ENCODE measurements around the gene NCBP3. TPM values are rescaled to one million over a fixed set of nuclear protein-coding genes. Genes with fewer than 3 reads are reported as not detected.

NCBP3 gene
- total RNA-seq, 6 experiments from 2014 or later, result 8.6 to 15.1 (median 10.5) TPM

- WGBS (ENCODE audit: insufficient coverage, low coverage, low lambda C conversion rate, missing lambda C conversion rate), result 95% methylated on average over 3 of the region's 4 CpGs
- intact Hi-C loops (cut with DNase I), result no loop called here
- ATAC-seq (no peak), DNase-seq (no peak)
- H3K36me3 ChIP-seq, result peaks cover 0 to 34% (median 5%) of the 10 kb centered on the region in 4 donors
- H3K9me3 ChIP-seq, result no peaks in the 10 kb centered on the region
- TF ChIP-seq POLR2A (IDR thresholded peaks at IDR 0.05) (no peak), CTCF (IDR thresholded peaks at IDR 0.05) (no peak)
- H3K27me3 ChIP-seq, result no peaks in the 10 kb centered on the region
- no peak overlapping the region for H3K27ac ChIP-seq
- H3K4me3 ChIP-seq, result no peak overlapping the region
- peaks cover 0 to 10% (median 5%) of the 10 kb centered on the region in 4 donors for H3K4me1 ChIP-seq
Measured at GRCh38 chr17:3809135-3809534, 36.9 kb downstream of the NCBP3 start.

- Histone ChIP-seq H3K36me3 (peaks cover 0 to 30% (median 3%) of the 10 kb centered on the region in 4 donors), H3K27me3 (no peaks in the 10 kb centered on the region), H3K4me1 (peaks cover 0 to 15% (median 7%) of the 10 kb centered on the region in 4 donors), H3K4me3 (no peak overlapping the region), H3K9me3 (no peaks in the 10 kb centered on the region), H3K27ac (no peak overlapping the region)
- ATAC-seq (no peak), DNase-seq (no peak)
- WGBS (ENCODE audit: insufficient coverage, low coverage, low lambda C conversion rate, missing lambda C conversion rate), result 89% methylated on average over 7 of the region's 7 CpGs
- no peak for TF ChIP-seq POLR2A (IDR thresholded peaks at IDR 0.05)
- no peak for TF ChIP-seq CTCF (IDR thresholded peaks at IDR 0.05)
- intact Hi-C loops (cut with DNase I), result no loop called here
Measured at GRCh38 chr17:3808701-3809100, 37.3 kb downstream of the NCBP3 start.

- WGBS (ENCODE audit: insufficient coverage, low coverage, low lambda C conversion rate, missing lambda C conversion rate), result 33% methylated on average over 1 of the region's 5 CpGs
- H3K27me3 ChIP-seq, result no peaks in the 10 kb centered on the region
- no peak for DNase-seq
- no peaks in the 10 kb centered on the region for H3K9me3 ChIP-seq
- H3K4me3 ChIP-seq, result no peak overlapping the region
- peaks cover 0 to 1% (median 0%) of the 10 kb centered on the region in 4 donors for H3K36me3 ChIP-seq
- ATAC-seq, result no peak
- H3K27ac ChIP-seq, result no peak overlapping the region
- intact Hi-C loops (cut with DNase I), result no loop called here
- peaks cover 0 to 43% (median 20%) of the 10 kb centered on the region in 4 donors for H3K4me1 ChIP-seq
- TF ChIP-seq POLR2A (IDR thresholded peaks at IDR 0.05) (no peak), CTCF (IDR thresholded peaks at IDR 0.05) (no peak)
Measured at GRCh38 chr17:3805581-3805980, 40.5 kb downstream of the NCBP3 start.

- peak in 2 of 3 donors; percentile 77 to 79 for DNase-seq
- Histone ChIP-seq H3K4me1 (peaks cover 0 to 43% (median 20%) of the 10 kb centered on the region in 4 donors), H3K4me3 (peak overlapping the region; percentile 18 to 38 (median 35)), H3K27me3 (no peaks in the 10 kb centered on the region), H3K9me3 (no peaks in the 10 kb centered on the region), H3K27ac (peak overlapping the region; percentile 92 to 94 (median 92)), H3K36me3 (no peaks in the 10 kb centered on the region)
- WGBS (ENCODE audit: insufficient coverage, low coverage, low lambda C conversion rate, missing lambda C conversion rate), result 15% methylated on average over 2 of the region's 6 CpGs
- TF ChIP-seq POLR2A (IDR thresholded peaks at IDR 0.05) (no peak), CTCF (IDR thresholded peaks at IDR 0.05) (no peak)
- ATAC-seq, result peak; percentile 60 to 74 (median 68)
- intact Hi-C loops (cut with DNase I), result no loop called here
Measured at GRCh38 chr17:3804503-3804931, 41.5 kb downstream of the NCBP3 start.

GRCh38 chr17:3803308-3803640 is 42.8 kb downstream of the NCBP3 start:
- peak overlapping the region; percentile 92 to 94 (median 92) for H3K27ac ChIP-seq
- DNase-seq (no peak), ATAC-seq (no peak)
- H3K36me3 ChIP-seq, result no peaks in the 10 kb centered on the region
- H3K4me1 ChIP-seq, result peaks cover 0 to 55% (median 26%) of the 10 kb centered on the region in 4 donors
- no peak overlapping the region for H3K4me3 ChIP-seq
- intact Hi-C loops (cut with DNase I), result no loop called here
- 12% methylated on average over 5 of the region's 5 CpGs for WGBS (ENCODE audit: insufficient coverage, low coverage, low lambda C conversion rate, missing lambda C conversion rate)
- H3K9me3 ChIP-seq, result no peaks in the 10 kb centered on the region
- H3K27me3 ChIP-seq, result no peaks in the 10 kb centered on the region
- TF ChIP-seq CTCF (IDR thresholded peaks at IDR 0.05), result no peak
- TF ChIP-seq POLR2A (IDR thresholded peaks at IDR 0.05), result no peak
